CD4-positive, alpha-beta T cell (primary cell): ENCODE measurements around the gene ARL8B. TPM values are rescaled to one million over a fixed set of nuclear protein-coding genes. Genes with fewer than 3 reads are reported as not detected.

Experiments used
- ATAC-seq: fragments of 200-7000 bp; cut with Tn5 transposase; one replicate; pipeline ENCODE4 v1.10.0; 2022; ENCODE audit warnings: mild to moderate bottlenecking; ENCODE audit not compliant: poor library complexity
- CTCF ChIA-PET: fragments of 350-600 bp; sonication (Branson Sonifier 250); formaldehyde crosslinking; loops from one replicate; lab custom pipeline; 2021; ENCODE audit warnings: antibody characterized with exemption, inconsistent platforms; lab: Charles Lee
- POLR2A ChIA-PET: fragments of 350-600 bp; sonication (Branson Sonifier 250); formaldehyde crosslinking; loops from one replicate; lab custom pipeline; 2021; ENCODE audit warnings: antibody characterized with exemption, inconsistent platforms; lab: Charles Lee
- DNase-seq, 14 experiments: peaks; one replicate each; pipeline ENCODE4 v3.0.0-alpha.2; 2013 to 2020; ENCODE audit warnings: mixed read lengths in 2 of 14
- H3K27ac ChIP-seq, 2 donors: one replicate each; pipeline versions ENCODE4 v1.5.1 to v1.7.0; 2013; ENCODE audit warnings: low read length in 2 of 2, low read depth in 1 of 2, mild to moderate bottlenecking in 1 of 2
- H3K27me3 ChIP-seq, 2 experiments: 1 replicate in 1 of 2; 2 replicates in 1 of 2; pipeline versions ENCODE4 v1.6.1 to v1.7.0; 2013; ENCODE audit warnings: low read length in 2 of 2, control low read depth in 1 of 2, mild to moderate bottlenecking in 1 of 2, moderate library complexity in 1 of 2; ENCODE audit not compliant: insufficient read depth in 2 of 2, control insufficient read depth in 1 of 2
- H3K36me3 ChIP-seq: one replicate; pipeline ENCODE4 v1.6.1; 2013; ENCODE audit warnings: low read length, control low read depth; ENCODE audit not compliant: insufficient read depth
- H3K4me1 ChIP-seq: one replicate; pipeline ENCODE4 v1.6.1; 2013; ENCODE audit warnings: low read length, control low read depth; ENCODE audit not compliant: insufficient read depth
- H3K4me3 ChIP-seq: one replicate; pipeline ENCODE4 v1.5.1; 2013; ENCODE audit warnings: mild to moderate bottlenecking, low read length, moderate library complexity
- H3K9me3 ChIP-seq, 2 experiments: 1 replicate in 1 of 2; 2 replicates in 1 of 2; pipeline versions ENCODE4 v1.6.1 to v1.7.0; 2013; ENCODE audit warnings: low read length in 2 of 2, mild to moderate bottlenecking in 2 of 2, control low read depth in 1 of 2, moderate library complexity in 1 of 2; ENCODE audit not compliant: control insufficient read depth in 1 of 2, insufficient read depth in 1 of 2
- H3K27ac Mint-ChIP-seq: one replicate; pipeline ENCODE4 v1.8.0; 2020; ENCODE audit warnings: mixed read lengths
- H3K27me3 Mint-ChIP-seq: one replicate; pipeline ENCODE4 v1.8.0; 2021; ENCODE audit warnings: mixed read lengths
- H3K36me3 Mint-ChIP-seq: one replicate; pipeline ENCODE4 v1.8.0; 2021; ENCODE audit warnings: low read depth, mixed read lengths
- H3K4me1 Mint-ChIP-seq: one replicate; pipeline ENCODE4 v1.8.0; 2021; ENCODE audit warnings: low read depth, mixed read lengths
- H3K4me3 Mint-ChIP-seq: one replicate; pipeline ENCODE4 v1.8.0; 2020; ENCODE audit warnings: mild to moderate bottlenecking, mixed read lengths
- H3K9me3 Mint-ChIP-seq: one replicate; pipeline ENCODE4 v1.8.0; 2020; ENCODE audit warnings: mixed read lengths
- CTCF ChIP-seq: fragments of 200-600 bp; IDR thresholded peaks from one replicate; pipeline ENCODE4 v1.8.0; 2022; ENCODE audit warnings: antibody characterized with exemption, mild to moderate bottlenecking
- intact Hi-C, 2 experiments: fragments of 100-400 bp; cut with DNase I in 1 of 2; cut with micrococcal nuclease in 1 of 2; formaldehyde crosslinking; loops; one replicate each; pipeline versions ENCODE4 v1.15.1 to v1.9.0; 2023 to 2025; cut with DNase I, micrococcal nuclease
- polyA plus RNA-seq, 2 donors: library from polyadenylated mRNA; unstranded; fragments of 120-200 nt; gene quantifications; one replicate each; pipeline ENCODE4 v1.2.1, GENCODE V29; 2013
- total RNA-seq, 174 experiments: library from RNA in 2 of 174; stranded (reverse) in 2 of 174; gene quantifications; one replicate each; pipeline ENCODE4 v1.2.3 and lab custom pipeline; 2021 to 2026

Gene ARL8B
- total RNA-seq (10 to 100 TPM; 48.5 to 49.7 TPM), total RNA-seq (lab: John Stamatoyannopoulos, UW) (53.8 to 209 (median 107) reads per million in 172 experiments)
- polyA plus RNA-seq (2013, experiment 1 of 2): 41.0 TPM
- polyA plus RNA-seq (2013, experiment 2 of 2): 46.6 TPM

- peak; percentile 99 for ATAC-seq
- DNase-seq: peak; percentile 83 to 94 (median 90)
- peaks cover 36% of the 10 kb centered on the region for H3K4me1 ChIP-seq
- Mint-ChIP-seq H3K9me3 (no peaks in the 10 kb centered on the region), H3K27me3 (no peaks in the 10 kb centered on the region), H3K27ac (peak within 1 kb of the TSS; percentile 87), H3K4me3 (peak within 1 kb of the TSS; percentile 87), H3K4me1 (peaks cover 50% of the 10 kb centered on the region), H3K36me3 (peaks cover 22% of the 10 kb centered on the region)
- no peaks in the 10 kb centered on the region for H3K9me3 ChIP-seq
- TF ChIP-seq CTCF: peak; percentile 97
- ChIA-PET CTCF (interaction anchor here (0.6 to 1.8 kb wide), 5 partner anchors 64 to 386 kb away, joined by 3 to 5 read pairs (median 5); no protein-coding TSS in a partner anchor), POLR2A (interaction anchor here (0.9 to 2.8 kb wide), 5 partner anchors 66 to 629 kb away, joined by 3 to 28 read pairs (median 5); partner anchors contain the start of genes EDEM1 and ITPR1)
- intact Hi-C loops: loop anchor here (2.0 to 10.0 kb wide), 5 partner anchors 63 to 815 kb away; partner anchors contain the start of genes EDEM1 (in 1 of the 2), ITPR1 (in 1 of the 2) and SUMF1 (in 1 of the 2)
- H3K36me3 ChIP-seq: no peaks in the 10 kb centered on the region
- H3K27ac ChIP-seq: peak within 1 kb of the TSS; percentile 79 to 86
- H3K27me3 ChIP-seq: no peaks in the 10 kb centered on the region
- peak within 1 kb of the TSS; percentile 94 for H3K4me3 ChIP-seq
Observed at GRCh38 chr3:5122030-5122740, at the start of gene ARL8B. Gene ARL8B, plus strand, starts transcription at chr3:5122292. Its CDS starts 174 bp downstream, at chr3:5122466.

- no peaks in the 10 kb centered on the region for H3K27me3 Mint-ChIP-seq
- no peaks in the 10 kb centered on the region for H3K4me1 ChIP-seq
- ChIA-PET POLR2A (interaction anchor here (0.8 kb wide), 1 partner anchor 764 kb away, joined by 3 read pairs; no protein-coding TSS in a partner anchor), CTCF (no interaction called here)
- no peak for ATAC-seq
- no peak overlapping the region for H3K4me3 Mint-ChIP-seq
- H3K36me3 ChIP-seq: no peaks in the 10 kb centered on the region
- no peak overlapping the region for H3K27ac ChIP-seq
- H3K36me3 Mint-ChIP-seq: no peaks in the 10 kb centered on the region
- no peaks in the 10 kb centered on the region for H3K9me3 ChIP-seq
- peaks cover 0 to 3% of the 10 kb centered on the region in 2 experiments for H3K27me3 ChIP-seq
- H3K9me3 Mint-ChIP-seq: no peaks in the 10 kb centered on the region
- DNase-seq: no peak
- no peak overlapping the region for H3K27ac Mint-ChIP-seq
- no peaks in the 10 kb centered on the region for H3K4me1 Mint-ChIP-seq
- no peak overlapping the region for H3K4me3 ChIP-seq
- intact Hi-C loops: no loop called here
- no peak for TF ChIP-seq CTCF
Observed at GRCh38 chr3:5073374-5074085, 48.6 kb upstream of the ARL8B start.

- DNase-seq (no peak), ATAC-seq (no peak)
- ChIA-PET POLR2A (interaction anchor here (0.7 kb wide), 1 partner anchor 109 kb away, joined by 3 read pairs; no protein-coding TSS in a partner anchor), CTCF (no interaction called here)
- TF ChIP-seq CTCF: no peak
- no peaks in the 10 kb centered on the region for H3K9me3 Mint-ChIP-seq
- Histone ChIP-seq H3K27me3 (no peaks in the 10 kb centered on the region), H3K4me1 (no peaks in the 10 kb centered on the region), H3K36me3 (no peaks in the 10 kb centered on the region), H3K9me3 (no peaks in the 10 kb centered on the region), H3K4me3 (no peak overlapping the region), H3K27ac (no peak overlapping the region)
- no peaks in the 10 kb centered on the region for H3K4me1 Mint-ChIP-seq
- no peak overlapping the region for H3K27ac Mint-ChIP-seq
- intact Hi-C loops: no loop called here
- no peaks in the 10 kb centered on the region for H3K36me3 Mint-ChIP-seq
- no peak overlapping the region for H3K4me3 Mint-ChIP-seq
- no peaks in the 10 kb centered on the region for H3K27me3 Mint-ChIP-seq
Observed at GRCh38 chr3:5078151-5078550, 43.9 kb upstream of the ARL8B start.
